Esophagus squamous epithelium (tissue), 4 donors: ENCODE data around the gene GRK5.

Source experiments
- CTCF ChIP-seq, 6 experiments: fragments of 450-650 bp in 4 of 6; fragments of 200-600 bp in 2 of 6; sonication (generic) in 2 of 6; IDR thresholded peaks; one replicate each; pipeline ENCODE4 v1.5.1; 2016 to 2019; ENCODE audit warnings: antibody characterized with exemption in 6 of 6, mild to moderate bottlenecking in 4 of 6, moderate library complexity in 4 of 6
- POLR2A ChIP-seq, 4 donors: fragments of 450-650 bp; IDR thresholded peaks; one replicate each; pipeline ENCODE4 v1.6.1; 2017; ENCODE audit warnings: antibody characterized with exemption in 4 of 4, mild to moderate bottlenecking in 4 of 4, moderate library complexity in 3 of 4

- TF ChIP-seq CTCF (IDR thresholded peaks at IDR 0.05) (no peak), POLR2A (IDR thresholded peaks at IDR 0.05) (no peak)
Measured at GRCh38 chr10:119167041-119167440, 40.3 kb upstream of the GRK5 start.
